OCI-LY1 (cell line): Measurements from ENCODE around the gene TNFAIP8L3.

Source experiments
- H2AFZ ChIP-seq: fragments of 200-600 bp; sonication (generic), shearing (Covaris generic); 2 replicates; pipeline ENCODE4 v1.6.0; 2014; ENCODE audit warnings: antibody characterized with exemption, mild to moderate bottlenecking, low read length
- H3F3A ChIP-seq: fragments of 200-600 bp; sonication (generic), shearing (Covaris generic); 2 replicates; pipeline ENCODE4 v1.6.0; 2014; ENCODE audit warnings: mild to moderate bottlenecking, antibody characterized with exemption, low read length, moderate library complexity; ENCODE audit not compliant: insufficient read depth
- H3K27ac ChIP-seq: fragments of 200-600 bp; sonication (generic); 2 replicates; pipeline ENCODE4 v1.5.1; 2014; ENCODE audit warnings: low read length, mixed run types, mild to moderate bottlenecking, low read depth; ENCODE audit not compliant: poor library complexity, severe bottlenecking
- H3K27me3 ChIP-seq: fragments of 200-600 bp; sonication (generic); 2 replicates; pipeline ENCODE4 v1.6.0; 2014; ENCODE audit warnings: antibody characterized with exemption, mild to moderate bottlenecking, low read length, moderate library complexity; ENCODE audit not compliant: insufficient read depth
- H3K36me3 ChIP-seq: fragments of 200-600 bp; sonication (generic); 2 replicates; pipeline ENCODE4 v1.6.1; 2014; ENCODE audit warnings: mild to moderate bottlenecking, antibody characterized with exemption, low read length, moderate library complexity, mixed read lengths; ENCODE audit not compliant: insufficient read depth
- H3K4me1 ChIP-seq: fragments of 200-600 bp; sonication (generic); 2 replicates; pipeline ENCODE4 v1.5.1; 2014; ENCODE audit warnings: mild to moderate bottlenecking, low read length, moderate library complexity; ENCODE audit not compliant: insufficient read depth, severe bottlenecking
- H3K4me2 ChIP-seq: fragments of 200-600 bp; sonication (generic), shearing (Covaris generic); 2 replicates; pipeline ENCODE4 v1.6.1; 2014; ENCODE audit warnings: low read length
- H3K4me3 ChIP-seq: fragments of 200-600 bp; sonication (generic); 2 replicates; pipeline ENCODE4 v1.5.1; 2014; ENCODE audit warnings: low read length, low read depth, mild to moderate bottlenecking, mixed read lengths; ENCODE audit not compliant: poor library complexity, severe bottlenecking
- H3K79me2 ChIP-seq: fragments of 200-600 bp; shearing (Covaris generic); 2 replicates; pipeline ENCODE4 v1.6.1; 2016; ENCODE audit warnings: mixed run types, low read length, mixed read lengths; ENCODE audit not compliant: insufficient read depth
- H3K9ac ChIP-seq: fragments of 200-600 bp; sonication (generic), shearing (Covaris generic); 2 replicates; pipeline ENCODE4 v1.6.1; 2014; ENCODE audit warnings: mild to moderate bottlenecking, low read length, mixed read lengths
- H3K9me2 ChIP-seq: fragments of 200-600 bp; sonication (generic), shearing (Covaris generic); 2 replicates; pipeline ENCODE4 v1.6.1; 2014; ENCODE audit warnings: low read depth, mild to moderate bottlenecking, low read length, mixed read lengths
- H3K9me3 ChIP-seq: fragments of 200-600 bp; shearing (Covaris generic); 2 replicates; pipeline ENCODE4 v1.6.1; 2014; ENCODE audit warnings: low read length, mixed read lengths
- H4K20me1 ChIP-seq: fragments of 200-600 bp; sonication (generic), shearing (Covaris generic); 2 replicates; pipeline ENCODE4 v1.6.0; 2016; ENCODE audit warnings: mild to moderate bottlenecking, low read length; ENCODE audit not compliant: insufficient read depth
- EZH2 ChIP-seq: fragments of 200-600 bp; sonication (generic), shearing (Covaris generic); IDR thresholded peaks from 2 replicates; pipeline ENCODE4 v1.8.0; 2017; ENCODE audit warnings: borderline replicate concordance, mixed run types, mild to moderate bottlenecking, antibody characterized with exemption, low read length, moderate library complexity, mixed read lengths
- TF ChIP-seq, protein P1 (sequence below): fragments of 200-600 bp; sonication (generic), shearing (Covaris generic); IDR thresholded peaks from 2 replicates; pipeline ENCODE4 v1.5.1; 2017; ENCODE audit warnings: mild to moderate bottlenecking, antibody characterized with exemption, low read length, moderate library complexity, mixed read lengths

The TNFAIP8L3 gene

DNA sequence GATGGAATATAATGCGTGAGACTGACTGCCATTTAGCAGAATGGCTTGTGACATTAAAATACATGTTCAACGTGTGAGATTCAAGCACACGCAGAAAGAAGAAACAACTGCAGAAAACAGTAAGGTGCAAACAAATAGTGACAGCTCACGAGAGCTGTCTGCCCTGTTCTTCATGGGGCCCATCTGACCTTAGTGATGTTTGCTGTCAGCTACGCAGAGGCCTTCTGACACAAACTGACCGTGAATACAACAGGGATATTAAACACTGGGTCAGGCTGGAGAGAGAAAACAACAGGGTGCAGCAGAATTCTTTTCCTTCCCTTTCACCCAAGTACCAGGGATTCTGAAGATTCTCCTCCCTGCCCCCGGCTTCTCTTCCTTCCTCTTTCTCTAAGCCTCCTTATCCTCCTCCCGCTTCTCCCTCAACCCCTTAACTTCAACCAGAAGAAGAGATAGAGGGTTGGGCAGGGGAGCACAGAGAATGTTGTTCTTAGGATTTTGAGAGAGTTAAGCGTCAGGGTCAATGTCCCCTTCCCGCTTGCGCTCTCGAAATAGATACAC, 2.1 kb downstream of the TNFAIP8L3 start:
- Histone ChIP-seq H3K27me3 (no peaks in the 10 kb centered on the region; the same call in 1 of the 2 replicates), H3K4me3 (no peak overlapping the region), H3K27ac (no peak overlapping the region), H2AFZ (no peak overlapping the region), H3K36me3 (no peaks in the 10 kb centered on the region), H3F3A (no peaks in the 10 kb centered on the region), H3K9ac (no peak overlapping the region), H3K4me1 (no peaks in the 10 kb centered on the region), H3K4me2 (no peak overlapping the region), H3K9me2 (no peaks in the 10 kb centered on the region), H3K9me3 (no peaks in the 10 kb centered on the region), H3K79me2 (no peaks in the 10 kb centered on the region), H4K20me1 (no peaks in the 10 kb centered on the region)
- no peak for TF ChIP-seq EZH2
- TF ChIP-seq, protein P1, sequence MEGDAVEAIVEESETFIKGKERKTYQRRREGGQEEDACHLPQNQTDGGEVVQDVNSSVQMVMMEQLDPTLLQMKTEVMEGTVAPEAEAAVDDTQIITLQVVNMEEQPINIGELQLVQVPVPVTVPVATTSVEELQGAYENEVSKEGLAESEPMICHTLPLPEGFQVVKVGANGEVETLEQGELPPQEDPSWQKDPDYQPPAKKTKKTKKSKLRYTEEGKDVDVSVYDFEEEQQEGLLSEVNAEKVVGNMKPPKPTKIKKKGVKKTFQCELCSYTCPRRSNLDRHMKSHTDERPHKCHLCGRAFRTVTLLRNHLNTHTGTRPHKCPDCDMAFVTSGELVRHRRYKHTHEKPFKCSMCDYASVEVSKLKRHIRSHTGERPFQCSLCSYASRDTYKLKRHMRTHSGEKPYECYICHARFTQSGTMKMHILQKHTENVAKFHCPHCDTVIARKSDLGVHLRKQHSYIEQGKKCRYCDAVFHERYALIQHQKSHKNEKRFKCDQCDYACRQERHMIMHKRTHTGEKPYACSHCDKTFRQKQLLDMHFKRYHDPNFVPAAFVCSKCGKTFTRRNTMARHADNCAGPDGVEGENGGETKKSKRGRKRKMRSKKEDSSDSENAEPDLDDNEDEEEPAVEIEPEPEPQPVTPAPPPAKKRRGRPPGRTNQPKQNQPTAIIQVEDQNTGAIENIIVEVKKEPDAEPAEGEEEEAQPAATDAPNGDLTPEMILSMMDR = no peak

DNA sequence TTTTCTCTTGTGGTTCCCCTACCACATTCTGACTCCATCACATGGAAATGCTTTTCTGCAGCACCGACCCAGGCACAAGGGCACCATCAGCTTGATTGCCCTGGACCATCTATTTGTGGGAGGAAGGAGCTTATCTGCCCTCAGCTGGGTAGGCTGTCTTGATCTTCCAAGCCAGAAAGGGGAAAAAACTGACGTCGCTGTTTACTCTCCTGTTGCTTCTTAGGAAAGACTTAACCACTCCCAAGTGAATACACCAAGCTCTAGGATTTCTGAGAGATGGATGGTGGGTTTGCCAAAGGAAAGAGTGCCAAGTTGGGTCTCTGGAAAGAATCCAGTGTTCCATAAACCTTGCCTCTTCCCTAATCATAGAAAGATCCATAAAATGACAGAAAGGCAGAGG, 4.0 kb downstream of the TNFAIP8L3 start:
- no peaks in the 10 kb centered on the region for H3K9me3 ChIP-seq
- no peaks in the 10 kb centered on the region for H3F3A ChIP-seq
- no peaks in the 10 kb centered on the region for H3K9me2 ChIP-seq
- TF ChIP-seq EZH2 = no peak
- TF ChIP-seq, protein P1 = no peak
- no peak overlapping the region for H2AFZ ChIP-seq
- no peak overlapping the region for H3K27ac ChIP-seq
- no peak overlapping the region for H3K4me2 ChIP-seq
- no peak overlapping the region for H3K4me3 ChIP-seq
- H3K36me3 ChIP-seq = no peaks in the 10 kb centered on the region
- no peaks in the 10 kb centered on the region for H3K79me2 ChIP-seq
- no peak overlapping the region for H3K9ac ChIP-seq
- H3K27me3 ChIP-seq = no peaks in the 10 kb centered on the region; the same call in 1 of the 2 replicates
- no peaks in the 10 kb centered on the region for H3K4me1 ChIP-seq
- H4K20me1 ChIP-seq = no peaks in the 10 kb centered on the region

DNA sequence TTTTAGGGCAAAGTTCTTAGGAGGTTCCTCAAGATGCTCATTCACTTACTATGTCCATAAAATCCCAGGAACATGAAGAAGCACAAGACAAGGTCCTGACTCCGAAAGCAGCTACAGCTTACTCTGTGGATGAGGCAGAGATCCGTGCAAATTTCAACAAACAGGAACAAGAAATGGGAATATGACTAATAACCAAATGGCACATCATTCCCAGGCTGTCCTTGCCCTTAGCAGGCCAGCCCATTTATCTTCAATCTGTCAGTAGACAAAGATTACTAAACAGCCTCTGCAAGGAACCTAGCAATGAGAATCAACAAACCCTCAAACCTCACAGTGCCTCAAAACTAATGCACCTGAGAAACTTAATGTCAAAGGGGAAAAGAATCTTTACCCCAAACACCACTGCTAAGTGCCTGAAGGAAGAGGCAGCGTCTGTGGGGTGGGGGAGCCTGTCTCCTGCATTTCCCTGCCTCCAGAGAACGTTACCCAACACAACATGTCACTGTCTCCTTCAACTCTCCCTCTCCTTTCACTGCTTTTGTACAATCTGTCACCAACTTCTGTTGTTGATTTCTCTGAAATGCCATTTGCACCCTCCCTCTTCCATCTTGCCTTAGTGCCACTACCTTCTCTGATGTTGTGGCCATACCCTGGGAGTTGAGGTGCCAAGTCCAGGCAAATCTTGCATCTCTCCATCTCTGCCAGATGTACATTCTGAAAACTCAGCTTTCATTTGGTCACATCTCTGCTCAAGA, 4.8 kb downstream of the TNFAIP8L3 start:
- Histone ChIP-seq H3K36me3 (no peaks in the 10 kb centered on the region), H3K9me2 (no peaks in the 10 kb centered on the region), H3K4me3 (no peak overlapping the region), H3K9me3 (no peaks in the 10 kb centered on the region), H3K79me2 (no peaks in the 10 kb centered on the region), H3K27me3 (no peaks in the 10 kb centered on the region; the same call in 1 of the 2 replicates), H3F3A (no peaks in the 10 kb centered on the region), H4K20me1 (no peaks in the 10 kb centered on the region), H3K9ac (no peak overlapping the region), H3K27ac (no peak overlapping the region), H3K4me2 (no peak overlapping the region), H3K4me1 (no peaks in the 10 kb centered on the region), H2AFZ (no peak overlapping the region)
- TF ChIP-seq EZH2 = no peak
- TF ChIP-seq, protein P1 = no peak
